ENCODE results near the gene MAPT. TPM values are rescaled to one million over a fixed set of nuclear protein-coding genes. Genes with fewer than 3 reads are reported as not detected.

The MAPT gene
- total RNA-seq, 1 experiment from 2014 or later = 1.6 TPM

- H3K27ac Mint-ChIP-seq (ENCODE audit: unreplicated experiment) = no peak overlapping the region
- H3K27me3 Mint-ChIP-seq (ENCODE audit: unreplicated experiment) = peaks cover 99% of the 10 kb centered on the region
- intact Hi-C loops (cut with micrococcal nuclease; ENCODE audit: unreplicated experiment) = no loop called here
- H3K9me3 Mint-ChIP-seq (ENCODE audit: low read depth, unreplicated experiment) = no peaks in the 10 kb centered on the region
- no peaks in the 10 kb centered on the region for H3K4me1 Mint-ChIP-seq (ENCODE audit: low read depth, unreplicated experiment)
- DNase-seq = no peak
- no TSS peak for BruUV-seq (replicated peaks)
- no peak for TF ChIP-seq CTCF (IDR thresholded peaks at IDR 0.05; ENCODE audit: unreplicated experiment)
- no peak overlapping the region for H3K4me3 Mint-ChIP-seq (ENCODE audit: low read depth, unreplicated experiment)
- no peaks in the 10 kb centered on the region for H3K36me3 Mint-ChIP-seq (ENCODE audit: insufficient read depth, unreplicated experiment)
- CTCF ChIA-PET = interaction anchor here (0.6 to 4.3 kb wide), 5 partner anchors 11 to 718 kb away, joined by 3 to 36 read pairs (median 4); no protein-coding TSS in a partner anchor
Measured at GRCh38 chr17:45851022-45851421, 43.3 kb upstream of the MAPT start.

- peaks cover 99% of the 10 kb centered on the region for H3K27me3 Mint-ChIP-seq (ENCODE audit: unreplicated experiment)
- no peaks in the 10 kb centered on the region for H3K9me3 Mint-ChIP-seq (ENCODE audit: low read depth, unreplicated experiment)
- no peak overlapping the region for H3K4me3 Mint-ChIP-seq (ENCODE audit: low read depth, unreplicated experiment)
- BruUV-seq (replicated peaks) = no TSS peak
- H3K4me1 Mint-ChIP-seq (ENCODE audit: low read depth, unreplicated experiment) = no peaks in the 10 kb centered on the region
- CTCF ChIA-PET = interaction anchor here (0.8 to 4.3 kb wide), 4 partner anchors 12 to 719 kb away, joined by 3 to 36 read pairs (median 4); no protein-coding TSS in a partner anchor
- H3K36me3 Mint-ChIP-seq (ENCODE audit: insufficient read depth, unreplicated experiment) = no peaks in the 10 kb centered on the region
- no peak overlapping the region for H3K27ac Mint-ChIP-seq (ENCODE audit: unreplicated experiment)
- TF ChIP-seq CTCF (IDR thresholded peaks at IDR 0.05; ENCODE audit: unreplicated experiment) = no peak
- DNase-seq = no peak
- intact Hi-C loops (cut with micrococcal nuclease; ENCODE audit: unreplicated experiment) = no loop called here
Measured at GRCh38 chr17:45851464-45851863, 42.9 kb upstream of the MAPT start.

- BruUV-seq (replicated peaks) = no TSS peak
- no peak overlapping the region for H3K27ac Mint-ChIP-seq (ENCODE audit: unreplicated experiment)
- TF ChIP-seq CTCF (IDR thresholded peaks at IDR 0.05; ENCODE audit: unreplicated experiment) = no peak
- H3K4me1 Mint-ChIP-seq (ENCODE audit: low read depth, unreplicated experiment) = no peaks in the 10 kb centered on the region
- no peak overlapping the region for H3K4me3 Mint-ChIP-seq (ENCODE audit: low read depth, unreplicated experiment)
- DNase-seq = no peak
- no peaks in the 10 kb centered on the region for H3K36me3 Mint-ChIP-seq (ENCODE audit: insufficient read depth, unreplicated experiment)
- CTCF ChIA-PET = interaction anchor here (0.5 to 4.3 kb wide), 7 partner anchors 13 to 719 kb away, joined by 3 to 36 read pairs (median 3); no protein-coding TSS in a partner anchor
- no peaks in the 10 kb centered on the region for H3K9me3 Mint-ChIP-seq (ENCODE audit: low read depth, unreplicated experiment)
- intact Hi-C loops (cut with micrococcal nuclease; ENCODE audit: unreplicated experiment) = loop anchor here (1.0 kb wide), 1 partner anchor 212 kb away; no protein-coding TSS in a partner anchor
- peaks cover 95% of the 10 kb centered on the region for H3K27me3 Mint-ChIP-seq (ENCODE audit: unreplicated experiment)
Measured at GRCh38 chr17:45851873-45852272, 42.5 kb upstream of the MAPT start.

- peak; percentile 80 for DNase-seq
- CTCF ChIA-PET = interaction anchor here (0.5 to 4.3 kb wide), 8 partner anchors 13 to 360 kb away, joined by 3 to 36 read pairs (median 3); no protein-coding TSS in a partner anchor
- H3K9me3 Mint-ChIP-seq (ENCODE audit: low read depth, unreplicated experiment) = no peaks in the 10 kb centered on the region
- no peaks in the 10 kb centered on the region for H3K4me1 Mint-ChIP-seq (ENCODE audit: low read depth, unreplicated experiment)
- BruUV-seq (replicated peaks) = no TSS peak
- peaks cover 91% of the 10 kb centered on the region for H3K27me3 Mint-ChIP-seq (ENCODE audit: unreplicated experiment)
- H3K4me3 Mint-ChIP-seq (ENCODE audit: low read depth, unreplicated experiment) = no peak overlapping the region
- intact Hi-C loops (cut with micrococcal nuclease; ENCODE audit: unreplicated experiment) = loop anchor here (1.0 kb wide), 1 partner anchor 212 kb away; no protein-coding TSS in a partner anchor
- H3K27ac Mint-ChIP-seq (ENCODE audit: unreplicated experiment) = no peak overlapping the region
- H3K36me3 Mint-ChIP-seq (ENCODE audit: insufficient read depth, unreplicated experiment) = no peaks in the 10 kb centered on the region
- TF ChIP-seq CTCF (IDR thresholded peaks at IDR 0.05; ENCODE audit: unreplicated experiment) = peak; percentile 87
Measured at GRCh38 chr17:45852535-45853297, 41.6 kb upstream of the MAPT start.

All from Calu3 (cell line).